Measurements from ENCODE around the gene PRKG1. TPM values are rescaled to one million over a fixed set of nuclear protein-coding genes. Genes with fewer than 3 reads are reported as not detected.

The PRKG1 gene
- total RNA-seq, 1 donor: 19.5 TPM

- TF ChIP-seq, protein P1, sequence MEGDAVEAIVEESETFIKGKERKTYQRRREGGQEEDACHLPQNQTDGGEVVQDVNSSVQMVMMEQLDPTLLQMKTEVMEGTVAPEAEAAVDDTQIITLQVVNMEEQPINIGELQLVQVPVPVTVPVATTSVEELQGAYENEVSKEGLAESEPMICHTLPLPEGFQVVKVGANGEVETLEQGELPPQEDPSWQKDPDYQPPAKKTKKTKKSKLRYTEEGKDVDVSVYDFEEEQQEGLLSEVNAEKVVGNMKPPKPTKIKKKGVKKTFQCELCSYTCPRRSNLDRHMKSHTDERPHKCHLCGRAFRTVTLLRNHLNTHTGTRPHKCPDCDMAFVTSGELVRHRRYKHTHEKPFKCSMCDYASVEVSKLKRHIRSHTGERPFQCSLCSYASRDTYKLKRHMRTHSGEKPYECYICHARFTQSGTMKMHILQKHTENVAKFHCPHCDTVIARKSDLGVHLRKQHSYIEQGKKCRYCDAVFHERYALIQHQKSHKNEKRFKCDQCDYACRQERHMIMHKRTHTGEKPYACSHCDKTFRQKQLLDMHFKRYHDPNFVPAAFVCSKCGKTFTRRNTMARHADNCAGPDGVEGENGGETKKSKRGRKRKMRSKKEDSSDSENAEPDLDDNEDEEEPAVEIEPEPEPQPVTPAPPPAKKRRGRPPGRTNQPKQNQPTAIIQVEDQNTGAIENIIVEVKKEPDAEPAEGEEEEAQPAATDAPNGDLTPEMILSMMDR (IDR thresholded peaks at IDR 0.05; ENCODE audit: extremely low read depth, low read depth, low read length): no peak
- DNase-seq (ENCODE audit: insufficient read length, low spot score, missing footprints): no peak
- Histone ChIP-seq H3K9me3 (ENCODE audit: low read depth, low read length) (no peaks in the 10 kb centered on the region), H2AFZ (ENCODE audit: low read length) (no peak overlapping the region), H3K36me3 (ENCODE audit: insufficient read depth, low read length) (no peaks in the 10 kb centered on the region), H3K4me3 (ENCODE audit: insufficient read depth, low read length) (no peak overlapping the region), H3K27ac (ENCODE audit: low read depth, low read length) (no peak overlapping the region), H3K4me2 (ENCODE audit: insufficient read depth, low read length) (no peak overlapping the region), H4K20me1 (ENCODE audit: insufficient read depth, low read length) (no peaks in the 10 kb centered on the region), H3K4me1 (ENCODE audit: insufficient read depth, low read length) (peaks cover 4% of the 10 kb centered on the region), H3K79me2 (ENCODE audit: insufficient read depth, low read length) (no peaks in the 10 kb centered on the region), H3K27me3 (ENCODE audit: insufficient read depth, low read length) (no peaks in the 10 kb centered on the region)
These were observed 1116.8 kb downstream of the PRKG1 start for GRCh38 chr10:52191049-52191448.

DNA sequence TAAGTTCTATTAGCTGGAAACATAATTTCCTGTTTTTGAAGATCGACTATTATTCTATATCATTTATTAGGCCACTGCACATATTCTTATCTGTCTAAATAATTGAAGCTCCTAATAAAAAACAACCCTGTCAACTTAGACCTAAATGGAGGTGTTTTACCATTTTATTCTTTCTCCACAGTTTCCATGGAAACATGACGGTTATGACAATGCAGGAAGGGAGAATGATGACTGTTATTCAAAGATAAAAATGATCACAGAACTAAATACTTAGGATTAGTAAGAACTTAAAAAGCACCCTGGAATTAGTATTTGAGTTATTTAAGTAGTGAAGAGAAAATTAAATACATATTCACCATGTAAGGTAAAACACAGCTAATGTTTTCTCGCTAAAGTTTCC lies 1119.9 kb downstream of the PRKG1 start:
- Histone ChIP-seq H4K20me1 (ENCODE audit: insufficient read depth, low read length) (no peaks in the 10 kb centered on the region), H3K4me1 (ENCODE audit: insufficient read depth, low read length) (no peaks in the 10 kb centered on the region)

GRCh38 chr10:52194716-52195115 lies 1120.4 kb downstream of the PRKG1 start:
- Histone ChIP-seq H3K27me3 (ENCODE audit: insufficient read depth, low read length) (no peaks in the 10 kb centered on the region), H3K79me2 (ENCODE audit: insufficient read depth, low read length) (no peaks in the 10 kb centered on the region), H4K20me1 (ENCODE audit: insufficient read depth, low read length) (no peaks in the 10 kb centered on the region), H2AFZ (ENCODE audit: low read length) (no peak overlapping the region), H3K4me1 (ENCODE audit: insufficient read depth, low read length) (no peaks in the 10 kb centered on the region), H3K27ac (ENCODE audit: low read depth, low read length) (no peak overlapping the region), H3K36me3 (ENCODE audit: insufficient read depth, low read length) (no peaks in the 10 kb centered on the region), H3K9me3 (ENCODE audit: low read depth, low read length) (no peaks in the 10 kb centered on the region), H3K4me2 (ENCODE audit: insufficient read depth, low read length) (no peak overlapping the region), H3K4me3 (ENCODE audit: insufficient read depth, low read length) (no peak overlapping the region)
- DNase-seq (ENCODE audit: insufficient read length, low spot score, missing footprints): no peak
- TF ChIP-seq, protein P1 (IDR thresholded peaks at IDR 0.05; ENCODE audit: extremely low read depth, low read depth, low read length): no peak

More for the DNA sequence above, 1119.9 kb downstream of the PRKG1 start:
- TF ChIP-seq, protein P1 (IDR thresholded peaks at IDR 0.05; ENCODE audit: extremely low read depth, low read depth, low read length): no peak
- Histone ChIP-seq H3K4me2 (ENCODE audit: insufficient read depth, low read length) (no peak overlapping the region), H3K27me3 (ENCODE audit: insufficient read depth, low read length) (no peaks in the 10 kb centered on the region), H3K36me3 (ENCODE audit: insufficient read depth, low read length) (no peaks in the 10 kb centered on the region), H3K79me2 (ENCODE audit: insufficient read depth, low read length) (no peaks in the 10 kb centered on the region), H3K27ac (ENCODE audit: low read depth, low read length) (no peak overlapping the region), H2AFZ (ENCODE audit: low read length) (no peak overlapping the region), H3K9me3 (ENCODE audit: low read depth, low read length) (no peaks in the 10 kb centered on the region), H3K4me3 (ENCODE audit: insufficient read depth, low read length) (no peak overlapping the region)
- DNase-seq (ENCODE audit: insufficient read length, low spot score, missing footprints): no peak

- TF ChIP-seq, protein P1 (IDR thresholded peaks at IDR 0.05; ENCODE audit: extremely low read depth, low read depth, low read length): no peak
- Histone ChIP-seq H4K20me1 (ENCODE audit: insufficient read depth, low read length) (no peaks in the 10 kb centered on the region), H3K79me2 (ENCODE audit: insufficient read depth, low read length) (no peaks in the 10 kb centered on the region), H3K36me3 (ENCODE audit: insufficient read depth, low read length) (no peaks in the 10 kb centered on the region), H3K27me3 (ENCODE audit: insufficient read depth, low read length) (no peaks in the 10 kb centered on the region), H3K4me2 (ENCODE audit: insufficient read depth, low read length) (no peak overlapping the region), H3K4me3 (ENCODE audit: insufficient read depth, low read length) (no peak overlapping the region), H3K27ac (ENCODE audit: low read depth, low read length) (no peak overlapping the region), H2AFZ (ENCODE audit: low read length) (no peak overlapping the region), H3K9me3 (ENCODE audit: low read depth, low read length) (no peaks in the 10 kb centered on the region), H3K4me1 (ENCODE audit: insufficient read depth, low read length) (no peaks in the 10 kb centered on the region)
- DNase-seq (ENCODE audit: insufficient read length, low spot score, missing footprints): no peak
These were observed 1122.8 kb downstream of the PRKG1 start for GRCh38 chr10:52197098-52197497.
